Retinal pigment epithelial cell (primary cell): ENCODE results near the gene CHST9.
"Not testable (repeated sequence)": the region's sequence is repeated elsewhere in the genome, so short reads cannot be mapped to it uniquely, and the experiment has no call there.

ENCODE experiments used
- DNase-seq: peaks from one replicate; pipeline ENCODE4 v3.0.0-alpha.2; 2010; ENCODE audit warnings: low read depth
- H3K4me3 ChIP-seq: 2 replicates; pipeline ENCODE4 v1.5.1; 2011; ENCODE audit warnings: mild to moderate bottlenecking, low read length, control low read depth, moderate library complexity
- CTCF ChIP-seq: conservative IDR thresholded peaks from 2 replicates; pipeline ENCODE4 v1.5.1; 2011; ENCODE audit warnings: low read depth, low read length, control low read depth, inconsistent platforms

CHST9 gene

GRCh38 chr18:26943906-26944305 is 241.2 kb downstream of the CHST9 start:
- DNase-seq: no peak

GRCh38 chr18:26941584-26941983 is 243.5 kb downstream of the CHST9 start:
- no peak for DNase-seq
- no peak for TF ChIP-seq CTCF
- H3K4me3 ChIP-seq: no peak overlapping the region

More at GRCh38 chr18:26943906-26944305, 241.2 kb downstream of the CHST9 start:
- no peak for TF ChIP-seq CTCF
- no peak overlapping the region for H3K4me3 ChIP-seq

GRCh38 chr18:26940744-26941398 is 244.2 kb downstream of the CHST9 start:
- DNase-seq: no peak
- no peak for TF ChIP-seq CTCF
- H3K4me3 ChIP-seq: no peak overlapping the region

GRCh38 chr18:26931659-26932058 is 253.4 kb downstream of the CHST9 start:
- TF ChIP-seq CTCF: no peak
- no peak overlapping the region for H3K4me3 ChIP-seq
- DNase-seq: no peak

- no peak for DNase-seq
- no peak overlapping the region for H3K4me3 ChIP-seq
- TF ChIP-seq CTCF: no peak
Measured at GRCh38 chr18:26930630-26931029, 254.5 kb downstream of the CHST9 start.

GRCh38 chr18:26928670-26929313 is 256.3 kb downstream of the CHST9 start:
- TF ChIP-seq CTCF: no peak
- DNase-seq: no peak
- no peak overlapping the region for H3K4me3 ChIP-seq

- not testable (repeated sequence) for DNase-seq, H3K4me3 ChIP-seq
Measured at GRCh38 chr18:26927822-26928221, 257.3 kb downstream of the CHST9 start.
